ENCODE data around the gene AMN1. TPM values are rescaled to one million over a fixed set of nuclear protein-coding genes. Genes with fewer than 3 reads are reported as not detected.
A peak's percentile ranks its signal among the peaks of the same experiment; 100 is the strongest.

Gene AMN1
- total and polyA plus RNA-seq, 2 of the 13 experiments (the other 11 are each of a cell fraction or from before 2014, with no cell fraction given): 7.5 to 26.5 TPM

DNA sequence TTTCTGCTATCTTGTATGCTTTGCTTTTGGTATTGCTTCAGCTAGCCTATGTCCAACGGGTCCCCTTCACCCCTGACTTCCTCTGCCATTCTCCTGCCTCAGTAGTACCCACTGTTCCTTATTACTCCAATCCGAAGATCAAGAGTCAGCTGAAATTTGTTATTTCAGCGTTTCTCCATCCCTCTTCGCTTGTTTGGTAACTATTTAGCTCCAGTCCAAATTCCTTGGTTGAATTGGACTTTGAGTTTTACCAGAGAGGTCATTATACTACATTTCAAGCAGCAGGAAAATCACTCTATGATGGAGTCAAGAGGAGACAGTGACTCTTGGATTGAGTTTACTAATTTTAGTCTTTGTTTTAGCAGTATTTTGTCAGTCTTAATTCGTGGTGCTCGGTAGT, 64.8 kb downstream of the AMN1 start (continued):
- TF ChIP-seq, protein P1, sequence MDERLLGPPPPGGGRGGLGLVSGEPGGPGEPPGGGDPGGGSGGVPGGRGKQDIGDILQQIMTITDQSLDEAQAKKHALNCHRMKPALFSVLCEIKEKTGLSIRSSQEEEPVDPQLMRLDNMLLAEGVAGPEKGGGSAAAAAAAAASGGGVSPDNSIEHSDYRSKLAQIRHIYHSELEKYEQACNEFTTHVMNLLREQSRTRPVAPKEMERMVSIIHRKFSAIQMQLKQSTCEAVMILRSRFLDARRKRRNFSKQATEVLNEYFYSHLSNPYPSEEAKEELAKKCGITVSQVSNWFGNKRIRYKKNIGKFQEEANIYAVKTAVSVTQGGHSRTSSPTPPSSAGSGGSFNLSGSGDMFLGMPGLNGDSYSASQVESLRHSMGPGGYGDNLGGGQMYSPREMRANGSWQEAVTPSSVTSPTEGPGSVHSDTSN (CRISPR knock-in tag; IDR thresholded peaks at IDR 0.05): no peak
- TF ChIP-seq ZNF260 (CRISPR knock-in tag; IDR thresholded peaks at IDR 0.05; ENCODE audit: borderline replicate concordance, low read depth) (no peak), TOE1 (CRISPR knock-in tag; IDR thresholded peaks at IDR 0.05) (no peak), MTA1 (CRISPR knock-in tag; IDR thresholded peaks at IDR 0.05; ENCODE audit: borderline replicate concordance) (no peak), NR1H2 (CRISPR knock-in tag; IDR thresholded peaks at IDR 0.05; ENCODE audit: borderline replicate concordance, low read depth) (no peak), SNAI1 (CRISPR knock-in tag; IDR thresholded peaks at IDR 0.05; ENCODE audit: borderline replicate concordance) (no peak), ZBTB1 (CRISPR knock-in tag; IDR thresholded peaks at IDR 0.05; ENCODE audit: borderline replicate concordance) (no peak), SP140L (CRISPR knock-in tag; IDR thresholded peaks at IDR 0.05; ENCODE audit: borderline replicate concordance) (no peak), ZHX1 (CRISPR knock-in tag; IDR thresholded peaks at IDR 0.05; ENCODE audit: low read depth) (no peak), SMARCE1 (IDR thresholded peaks at IDR 0.05; ENCODE audit: borderline replicate concordance) (no peak), ASH2L (IDR thresholded peaks at IDR 0.05; ENCODE audit: insufficient read length, low read depth, low read length) (no peak), USF2 (IDR thresholded peaks at IDR 0.05; ENCODE audit: low read depth, low read length) (no peak), USF2 (CRISPR knock-in tag; IDR thresholded peaks at IDR 0.05; ENCODE audit: borderline replicate concordance) (no peak)
- TF ChIP-seq, protein P2, sequence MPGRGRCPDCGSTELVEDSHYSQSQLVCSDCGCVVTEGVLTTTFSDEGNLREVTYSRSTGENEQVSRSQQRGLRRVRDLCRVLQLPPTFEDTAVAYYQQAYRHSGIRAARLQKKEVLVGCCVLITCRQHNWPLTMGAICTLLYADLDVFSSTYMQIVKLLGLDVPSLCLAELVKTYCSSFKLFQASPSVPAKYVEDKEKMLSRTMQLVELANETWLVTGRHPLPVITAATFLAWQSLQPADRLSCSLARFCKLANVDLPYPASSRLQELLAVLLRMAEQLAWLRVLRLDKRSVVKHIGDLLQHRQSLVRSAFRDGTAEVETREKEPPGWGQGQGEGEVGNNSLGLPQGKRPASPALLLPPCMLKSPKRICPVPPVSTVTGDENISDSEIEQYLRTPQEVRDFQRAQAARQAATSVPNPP (CRISPR knock-in tag; IDR thresholded peaks at IDR 0.05): no peak
- TF ChIP-seq, protein P3, sequence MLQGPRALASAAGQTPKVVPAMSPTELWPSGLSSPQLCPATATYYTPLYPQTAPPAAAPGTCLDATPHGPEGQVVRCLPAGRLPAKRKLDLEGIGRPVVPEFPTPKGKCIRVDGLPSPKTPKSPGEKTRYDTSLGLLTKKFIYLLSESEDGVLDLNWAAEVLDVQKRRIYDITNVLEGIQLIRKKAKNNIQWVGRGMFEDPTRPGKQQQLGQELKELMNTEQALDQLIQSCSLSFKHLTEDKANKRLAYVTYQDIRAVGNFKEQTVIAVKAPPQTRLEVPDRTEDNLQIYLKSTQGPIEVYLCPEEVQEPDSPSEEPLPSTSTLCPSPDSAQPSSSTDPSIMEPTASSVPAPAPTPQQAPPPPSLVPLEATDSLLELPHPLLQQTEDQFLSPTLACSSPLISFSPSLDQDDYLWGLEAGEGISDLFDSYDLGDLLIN (CRISPR knock-in tag; IDR thresholded peaks at IDR 0.05; ENCODE audit: borderline replicate concordance): no peak
- TF ChIP-seq, protein P4, sequence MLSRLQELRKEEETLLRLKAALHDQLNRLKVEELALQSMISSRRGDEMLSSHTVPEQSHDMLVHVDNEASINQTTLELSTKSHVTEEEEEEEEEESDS (CRISPR knock-in tag; IDR thresholded peaks at IDR 0.05; ENCODE audit: borderline replicate concordance): no peak
- TF ChIP-seq, protein P5, sequence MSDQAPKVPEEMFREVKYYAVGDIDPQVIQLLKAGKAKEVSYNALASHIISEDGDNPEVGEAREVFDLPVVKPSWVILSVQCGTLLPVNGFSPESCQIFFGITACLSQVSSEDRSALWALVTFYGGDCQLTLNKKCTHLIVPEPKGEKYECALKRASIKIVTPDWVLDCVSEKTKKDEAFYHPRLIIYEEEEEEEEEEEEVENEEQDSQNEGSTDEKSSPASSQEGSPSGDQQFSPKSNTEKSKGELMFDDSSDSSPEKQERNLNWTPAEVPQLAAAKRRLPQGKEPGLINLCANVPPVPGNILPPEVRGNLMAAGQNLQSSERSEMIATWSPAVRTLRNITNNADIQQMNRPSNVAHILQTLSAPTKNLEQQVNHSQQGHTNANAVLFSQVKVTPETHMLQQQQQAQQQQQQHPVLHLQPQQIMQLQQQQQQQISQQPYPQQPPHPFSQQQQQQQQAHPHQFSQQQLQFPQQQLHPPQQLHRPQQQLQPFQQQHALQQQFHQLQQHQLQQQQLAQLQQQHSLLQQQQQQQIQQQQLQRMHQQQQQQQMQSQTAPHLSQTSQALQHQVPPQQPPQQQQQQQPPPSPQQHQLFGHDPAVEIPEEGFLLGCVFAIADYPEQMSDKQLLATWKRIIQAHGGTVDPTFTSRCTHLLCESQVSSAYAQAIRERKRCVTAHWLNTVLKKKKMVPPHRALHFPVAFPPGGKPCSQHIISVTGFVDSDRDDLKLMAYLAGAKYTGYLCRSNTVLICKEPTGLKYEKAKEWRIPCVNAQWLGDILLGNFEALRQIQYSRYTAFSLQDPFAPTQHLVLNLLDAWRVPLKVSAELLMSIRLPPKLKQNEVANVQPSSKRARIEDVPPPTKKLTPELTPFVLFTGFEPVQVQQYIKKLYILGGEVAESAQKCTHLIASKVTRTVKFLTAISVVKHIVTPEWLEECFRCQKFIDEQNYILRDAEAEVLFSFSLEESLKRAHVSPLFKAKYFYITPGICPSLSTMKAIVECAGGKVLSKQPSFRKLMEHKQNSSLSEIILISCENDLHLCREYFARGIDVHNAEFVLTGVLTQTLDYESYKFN (CRISPR knock-in tag; conservative IDR thresholded peaks at IDR 0.05): peak; percentile 43; the same call in 1 of the 2 replicates

All from HepG2 (cell line).